ENCODE data around the gene ZFX. TPM values are rescaled to one million over a fixed set of nuclear protein-coding genes. Genes with fewer than 3 reads are reported as not detected.

Gene ZFX
- total RNA-seq, 1 experiment from 2014 or later, result 63.9 TPM

- ChIA-PET CTCF (no interaction called here), POLR2A (ENCODE audit: low non-redundant PET) (no interaction called here)
- TF ChIP-seq EZH2 (IDR thresholded peaks at IDR 0.05; ENCODE audit: borderline replicate concordance, low read depth, low read length, poor library complexity, severe bottlenecking), result no peak
- TF ChIP-seq, protein P1, sequence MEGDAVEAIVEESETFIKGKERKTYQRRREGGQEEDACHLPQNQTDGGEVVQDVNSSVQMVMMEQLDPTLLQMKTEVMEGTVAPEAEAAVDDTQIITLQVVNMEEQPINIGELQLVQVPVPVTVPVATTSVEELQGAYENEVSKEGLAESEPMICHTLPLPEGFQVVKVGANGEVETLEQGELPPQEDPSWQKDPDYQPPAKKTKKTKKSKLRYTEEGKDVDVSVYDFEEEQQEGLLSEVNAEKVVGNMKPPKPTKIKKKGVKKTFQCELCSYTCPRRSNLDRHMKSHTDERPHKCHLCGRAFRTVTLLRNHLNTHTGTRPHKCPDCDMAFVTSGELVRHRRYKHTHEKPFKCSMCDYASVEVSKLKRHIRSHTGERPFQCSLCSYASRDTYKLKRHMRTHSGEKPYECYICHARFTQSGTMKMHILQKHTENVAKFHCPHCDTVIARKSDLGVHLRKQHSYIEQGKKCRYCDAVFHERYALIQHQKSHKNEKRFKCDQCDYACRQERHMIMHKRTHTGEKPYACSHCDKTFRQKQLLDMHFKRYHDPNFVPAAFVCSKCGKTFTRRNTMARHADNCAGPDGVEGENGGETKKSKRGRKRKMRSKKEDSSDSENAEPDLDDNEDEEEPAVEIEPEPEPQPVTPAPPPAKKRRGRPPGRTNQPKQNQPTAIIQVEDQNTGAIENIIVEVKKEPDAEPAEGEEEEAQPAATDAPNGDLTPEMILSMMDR (conservative IDR thresholded peaks at IDR 0.05; ENCODE audit: low read depth, low read length), result no peak
- Histone ChIP-seq H3K36me3 (ENCODE audit: insufficient read depth, low read length, poor library complexity, severe bottlenecking) (peaks cover 55% of the 10 kb centered on the region), H3K27me3 (replicated peaks; ENCODE audit: insufficient read depth, low read depth, low read length, poor library complexity) (no peaks in the 10 kb centered on the region), H3K4me1 (ENCODE audit: insufficient read depth, low read length, poor library complexity, severe bottlenecking) (no peaks in the 10 kb centered on the region), H3K27ac (ENCODE audit: low read depth, low read length, poor library complexity, severe bottlenecking) (no peak overlapping the region), H3K4me3 (ENCODE audit: low read depth, low read length, poor library complexity, severe bottlenecking) (no peak overlapping the region), H3K9me3 (ENCODE audit: low read depth, low read length, poor library complexity, severe bottlenecking) (no peaks in the 10 kb centered on the region)
- DNase-seq (ENCODE audit: low spot score), result no peak
- BruUV-seq (replicated peaks), result no TSS peak
- intact Hi-C loops (cut with micrococcal nuclease; ENCODE audit: unreplicated experiment), result no loop called here
Measured at GRCh38 chrX:24207826-24208225, 58.3 kb downstream of the ZFX start.

DNA sequence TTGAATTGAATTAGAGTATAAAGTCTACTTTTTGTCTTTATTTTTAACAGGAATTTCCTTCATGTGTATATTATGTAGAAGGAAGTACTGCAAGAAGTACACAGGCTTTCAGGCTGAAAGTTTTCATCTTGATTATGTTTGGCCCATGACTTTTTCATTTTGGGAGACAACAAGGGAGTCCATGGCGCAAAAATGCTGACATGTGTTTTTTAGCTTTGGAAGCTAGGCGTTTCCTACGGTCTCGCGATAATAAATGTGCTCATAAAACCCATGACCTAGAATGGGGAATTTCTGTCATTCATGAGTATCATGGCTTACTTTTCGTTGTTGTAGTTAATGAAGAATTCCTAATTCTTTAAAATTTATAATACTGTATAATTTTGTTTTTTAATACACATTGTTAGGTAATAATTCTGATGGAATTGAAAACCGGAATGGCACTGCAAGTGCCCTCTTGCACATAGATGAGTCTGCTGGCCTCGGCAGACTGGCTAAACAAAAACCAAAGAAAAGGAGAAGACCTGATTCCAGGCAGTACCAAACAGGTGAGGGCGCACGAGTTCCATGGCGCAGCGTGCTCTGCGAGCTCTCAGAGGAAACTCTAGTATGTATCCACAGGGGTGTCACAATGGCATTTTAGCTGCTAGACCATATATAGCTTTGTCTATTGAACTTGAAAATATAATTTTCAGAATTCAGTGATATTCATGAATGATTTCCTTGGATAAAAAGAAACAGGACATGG lies 59.1 kb downstream of the ZFX start:
- no peak for TF ChIP-seq EZH2 (IDR thresholded peaks at IDR 0.05; ENCODE audit: borderline replicate concordance, low read depth, low read length, poor library complexity, severe bottlenecking)
- TF ChIP-seq, protein P1 (conservative IDR thresholded peaks at IDR 0.05; ENCODE audit: low read depth, low read length), result no peak
- intact Hi-C loops (cut with micrococcal nuclease; ENCODE audit: unreplicated experiment), result no loop called here
- CTCF ChIA-PET, result no interaction called here
- Histone ChIP-seq H3K4me1 (ENCODE audit: insufficient read depth, low read length, poor library complexity, severe bottlenecking) (no peaks in the 10 kb centered on the region), H3K36me3 (ENCODE audit: insufficient read depth, low read length, poor library complexity, severe bottlenecking) (peaks cover 55% of the 10 kb centered on the region), H3K9me3 (ENCODE audit: low read depth, low read length, poor library complexity, severe bottlenecking) (no peaks in the 10 kb centered on the region), H3K27ac (ENCODE audit: low read depth, low read length, poor library complexity, severe bottlenecking) (no peak overlapping the region), H3K4me3 (ENCODE audit: low read depth, low read length, poor library complexity, severe bottlenecking) (no peak overlapping the region), H3K27me3 (replicated peaks; ENCODE audit: insufficient read depth, low read depth, low read length, poor library complexity) (no peaks in the 10 kb centered on the region)
- POLR2A ChIA-PET (ENCODE audit: low non-redundant PET), result no interaction called here
- no TSS peak for BruUV-seq (replicated peaks)
- DNase-seq (ENCODE audit: low spot score), result no peak

DNA sequence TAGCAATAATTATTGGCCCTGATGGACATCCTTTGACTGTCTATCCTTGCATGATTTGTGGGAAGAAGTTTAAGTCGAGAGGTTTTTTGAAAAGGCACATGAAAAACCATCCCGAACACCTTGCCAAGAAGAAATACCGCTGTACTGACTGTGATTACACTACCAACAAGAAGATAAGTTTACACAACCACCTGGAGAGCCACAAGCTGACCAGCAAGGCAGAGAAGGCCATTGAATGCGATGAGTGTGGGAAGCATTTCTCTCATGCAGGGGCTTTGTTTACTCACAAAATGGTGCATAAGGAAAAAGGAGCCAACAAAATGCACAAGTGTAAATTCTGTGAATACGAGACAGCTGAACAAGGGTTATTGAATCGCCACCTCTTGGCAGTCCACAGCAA lies 60.7 kb downstream of the ZFX start:
- ChIA-PET CTCF (no interaction called here), POLR2A (ENCODE audit: low non-redundant PET) (no interaction called here)
- no peak for DNase-seq (ENCODE audit: low spot score)
- intact Hi-C loops (cut with micrococcal nuclease; ENCODE audit: unreplicated experiment), result no loop called here
- BruUV-seq (replicated peaks), result no TSS peak
- H3K4me3 ChIP-seq (ENCODE audit: low read depth, low read length, poor library complexity, severe bottlenecking), result no peak overlapping the region
- peaks cover 55% of the 10 kb centered on the region for H3K36me3 ChIP-seq (ENCODE audit: insufficient read depth, low read length, poor library complexity, severe bottlenecking)
- peaks cover 4% of the 10 kb centered on the region for H3K4me1 ChIP-seq (ENCODE audit: insufficient read depth, low read length, poor library complexity, severe bottlenecking)
- no peaks in the 10 kb centered on the region for H3K9me3 ChIP-seq (ENCODE audit: low read depth, low read length, poor library complexity, severe bottlenecking)
- H3K27me3 ChIP-seq (replicated peaks; ENCODE audit: insufficient read depth, low read depth, low read length, poor library complexity), result no peaks in the 10 kb centered on the region
- TF ChIP-seq EZH2 (IDR thresholded peaks at IDR 0.05; ENCODE audit: borderline replicate concordance, low read depth, low read length, poor library complexity, severe bottlenecking), result no peak
- TF ChIP-seq, protein P1 (conservative IDR thresholded peaks at IDR 0.05; ENCODE audit: low read depth, low read length), result no peak
- no peak overlapping the region for H3K27ac ChIP-seq (ENCODE audit: low read depth, low read length, poor library complexity, severe bottlenecking)
